H1 (cell line): ENCODE data around the gene NSD2. TPM values are rescaled to one million over a fixed set of nuclear protein-coding genes. Genes with fewer than 3 reads are reported as not detected.

Experiments
- BRCA1 ChIP-seq: IDR thresholded peaks from 2 replicates; pipeline ENCODE4 v1.6.1; 2012; ENCODE audit warnings: low read depth, low read length, improper control_type of control experiment
- CBX8 ChIP-seq: fragments of 300-800, 300-1000 bp; sonication (generic); IDR thresholded peaks from 2 replicates; pipeline ENCODE4 v1.7.1; 2016; ENCODE audit warnings: low read depth, low read length, borderline replicate concordance
- HDAC6 ChIP-seq: IDR thresholded peaks from one replicate; pipeline ENCODE4 v1.7.1; 2012; ENCODE audit warnings: low read depth, mild to moderate bottlenecking, inconsistent platforms, low read length, moderate library complexity
- JUN ChIP-seq: IDR thresholded peaks from 2 replicates; pipeline ENCODE4 v1.6.1; 2011; ENCODE audit warnings: low read depth, mild to moderate bottlenecking, improper control_type of control experiment, low read length
- MAFK ChIP-seq: IDR thresholded peaks from 2 replicates; pipeline ENCODE4 v1.6.1; 2012; ENCODE audit warnings: low read depth, mild to moderate bottlenecking, improper control_type of control experiment, low read length
- TAF7 ChIP-seq: optimal IDR thresholded peaks from 2 replicates; pipeline ENCODE3; 2011; ENCODE audit warnings: low read depth, mild to moderate bottlenecking, inconsistent platforms, low read length, moderate library complexity, borderline replicate concordance
- polyA plus RNA-seq, 7 experiments: library from polyadenylated mRNA; depleted of rRNA in 3 of 7; stranded (reverse) in 5 of 7; unstranded in 2 of 7; fragments of >200 nt in 5 of 7; fragments of 200-250 nt in 2 of 7; gene quantifications; 1 replicate in 5 of 7; 2 replicates in 1 of 7; 4 replicates in 1 of 7; pipeline versions ENCODE4 v1.2.1 to v1.2.3, GENCODE V29; 2011 to 2013; ENCODE audit warnings: missing spikeins in 2 of 7, mixed read lengths in 2 of 7
- total RNA-seq: library from RNA; stranded (reverse); fragmentation: NEBNext Ultra II Directional; extraction: Animal tissue kit (Norgen Biotek cat#: 25700); gene quantifications from 2 replicates; pipeline ENCODE4 v1.2.1, GENCODE V29; 2021
- TF ChIP-seq, protein P1 (sequence below): fragments of 300-600 bp; sonication (generic); IDR thresholded peaks from 2 replicates; pipeline ENCODE4 v1.7.1; 2012; ENCODE audit warnings: low read length, moderate library complexity, mild to moderate bottlenecking, inconsistent platforms; ENCODE audit not compliant: insufficient replicate concordance
- TF ChIP-seq, protein P2 (sequence below): IDR thresholded peaks from 2 replicates; pipeline ENCODE4 v1.6.1; 2012; ENCODE audit warnings: inconsistent platforms
- TF ChIP-seq, protein P3 (sequence below): IDR thresholded peaks from 2 replicates; pipeline ENCODE4 v1.6.1; 2011; ENCODE audit warnings: low read depth, mild to moderate bottlenecking, low read length; ENCODE audit not compliant: insufficient read depth

NSD2 gene
- total and polyA plus RNA-seq, 2 of the 8 experiments (the other 6 are each of a cell fraction or from before 2014, with no cell fraction given), result 26.7 to 129 TPM

DNA sequence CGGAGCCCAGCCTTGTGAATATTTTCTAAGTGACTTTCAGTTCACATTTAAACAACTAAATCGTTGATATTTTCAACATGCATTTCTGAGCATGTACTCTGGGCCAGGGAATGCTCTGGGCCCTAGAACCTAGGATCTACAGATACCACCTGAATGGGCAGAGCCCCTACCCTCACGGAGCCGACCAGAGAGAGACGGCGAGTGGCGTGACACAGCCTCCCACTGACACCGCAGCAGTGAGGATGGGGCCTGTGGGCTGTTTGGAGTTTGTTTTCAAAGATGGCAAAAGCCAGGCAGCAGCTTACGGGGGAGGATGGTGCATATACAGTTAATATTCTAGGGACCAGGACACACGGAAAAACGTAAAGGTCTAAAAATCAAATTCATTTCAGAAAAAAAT lies 119.9 kb downstream of the NSD2 start (continued):
- TF ChIP-seq, protein P1, sequence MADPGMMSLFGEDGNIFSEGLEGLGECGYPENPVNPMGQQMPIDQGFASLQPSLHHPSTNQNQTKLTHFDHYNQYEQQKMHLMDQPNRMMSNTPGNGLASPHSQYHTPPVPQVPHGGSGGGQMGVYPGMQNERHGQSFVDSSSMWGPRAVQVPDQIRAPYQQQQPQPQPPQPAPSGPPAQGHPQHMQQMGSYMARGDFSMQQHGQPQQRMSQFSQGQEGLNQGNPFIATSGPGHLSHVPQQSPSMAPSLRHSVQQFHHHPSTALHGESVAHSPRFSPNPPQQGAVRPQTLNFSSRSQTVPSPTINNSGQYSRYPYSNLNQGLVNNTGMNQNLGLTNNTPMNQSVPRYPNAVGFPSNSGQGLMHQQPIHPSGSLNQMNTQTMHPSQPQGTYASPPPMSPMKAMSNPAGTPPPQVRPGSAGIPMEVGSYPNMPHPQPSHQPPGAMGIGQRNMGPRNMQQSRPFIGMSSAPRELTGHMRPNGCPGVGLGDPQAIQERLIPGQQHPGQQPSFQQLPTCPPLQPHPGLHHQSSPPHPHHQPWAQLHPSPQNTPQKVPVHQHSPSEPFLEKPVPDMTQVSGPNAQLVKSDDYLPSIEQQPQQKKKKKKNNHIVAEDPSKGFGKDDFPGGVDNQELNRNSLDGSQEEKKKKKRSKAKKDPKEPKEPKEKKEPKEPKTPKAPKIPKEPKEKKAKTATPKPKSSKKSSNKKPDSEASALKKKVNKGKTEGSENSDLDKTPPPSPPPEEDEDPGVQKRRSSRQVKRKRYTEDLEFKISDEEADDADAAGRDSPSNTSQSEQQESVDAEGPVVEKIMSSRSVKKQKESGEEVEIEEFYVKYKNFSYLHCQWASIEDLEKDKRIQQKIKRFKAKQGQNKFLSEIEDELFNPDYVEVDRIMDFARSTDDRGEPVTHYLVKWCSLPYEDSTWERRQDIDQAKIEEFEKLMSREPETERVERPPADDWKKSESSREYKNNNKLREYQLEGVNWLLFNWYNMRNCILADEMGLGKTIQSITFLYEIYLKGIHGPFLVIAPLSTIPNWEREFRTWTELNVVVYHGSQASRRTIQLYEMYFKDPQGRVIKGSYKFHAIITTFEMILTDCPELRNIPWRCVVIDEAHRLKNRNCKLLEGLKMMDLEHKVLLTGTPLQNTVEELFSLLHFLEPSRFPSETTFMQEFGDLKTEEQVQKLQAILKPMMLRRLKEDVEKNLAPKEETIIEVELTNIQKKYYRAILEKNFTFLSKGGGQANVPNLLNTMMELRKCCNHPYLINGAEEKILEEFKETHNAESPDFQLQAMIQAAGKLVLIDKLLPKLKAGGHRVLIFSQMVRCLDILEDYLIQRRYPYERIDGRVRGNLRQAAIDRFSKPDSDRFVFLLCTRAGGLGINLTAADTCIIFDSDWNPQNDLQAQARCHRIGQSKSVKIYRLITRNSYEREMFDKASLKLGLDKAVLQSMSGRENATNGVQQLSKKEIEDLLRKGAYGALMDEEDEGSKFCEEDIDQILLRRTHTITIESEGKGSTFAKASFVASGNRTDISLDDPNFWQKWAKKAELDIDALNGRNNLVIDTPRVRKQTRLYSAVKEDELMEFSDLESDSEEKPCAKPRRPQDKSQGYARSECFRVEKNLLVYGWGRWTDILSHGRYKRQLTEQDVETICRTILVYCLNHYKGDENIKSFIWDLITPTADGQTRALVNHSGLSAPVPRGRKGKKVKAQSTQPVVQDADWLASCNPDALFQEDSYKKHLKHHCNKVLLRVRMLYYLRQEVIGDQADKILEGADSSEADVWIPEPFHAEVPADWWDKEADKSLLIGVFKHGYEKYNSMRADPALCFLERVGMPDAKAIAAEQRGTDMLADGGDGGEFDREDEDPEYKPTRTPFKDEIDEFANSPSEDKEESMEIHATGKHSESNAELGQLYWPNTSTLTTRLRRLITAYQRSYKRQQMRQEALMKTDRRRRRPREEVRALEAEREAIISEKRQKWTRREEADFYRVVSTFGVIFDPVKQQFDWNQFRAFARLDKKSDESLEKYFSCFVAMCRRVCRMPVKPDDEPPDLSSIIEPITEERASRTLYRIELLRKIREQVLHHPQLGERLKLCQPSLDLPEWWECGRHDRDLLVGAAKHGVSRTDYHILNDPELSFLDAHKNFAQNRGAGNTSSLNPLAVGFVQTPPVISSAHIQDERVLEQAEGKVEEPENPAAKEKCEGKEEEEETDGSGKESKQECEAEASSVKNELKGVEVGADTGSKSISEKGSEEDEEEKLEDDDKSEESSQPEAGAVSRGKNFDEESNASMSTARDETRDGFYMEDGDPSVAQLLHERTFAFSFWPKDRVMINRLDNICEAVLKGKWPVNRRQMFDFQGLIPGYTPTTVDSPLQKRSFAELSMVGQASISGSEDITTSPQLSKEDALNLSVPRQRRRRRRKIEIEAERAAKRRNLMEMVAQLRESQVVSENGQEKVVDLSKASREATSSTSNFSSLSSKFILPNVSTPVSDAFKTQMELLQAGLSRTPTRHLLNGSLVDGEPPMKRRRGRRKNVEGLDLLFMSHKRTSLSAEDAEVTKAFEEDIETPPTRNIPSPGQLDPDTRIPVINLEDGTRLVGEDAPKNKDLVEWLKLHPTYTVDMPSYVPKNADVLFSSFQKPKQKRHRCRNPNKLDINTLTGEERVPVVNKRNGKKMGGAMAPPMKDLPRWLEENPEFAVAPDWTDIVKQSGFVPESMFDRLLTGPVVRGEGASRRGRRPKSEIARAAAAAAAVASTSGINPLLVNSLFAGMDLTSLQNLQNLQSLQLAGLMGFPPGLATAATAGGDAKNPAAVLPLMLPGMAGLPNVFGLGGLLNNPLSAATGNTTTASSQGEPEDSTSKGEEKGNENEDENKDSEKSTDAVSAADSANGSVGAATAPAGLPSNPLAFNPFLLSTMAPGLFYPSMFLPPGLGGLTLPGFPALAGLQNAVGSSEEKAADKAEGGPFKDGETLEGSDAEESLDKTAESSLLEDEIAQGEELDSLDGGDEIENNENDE, result no peak
- TF ChIP-seq JUN, result no peak
- TF ChIP-seq TAF7, result no peak
- TF ChIP-seq BRCA1, result no peak
- TF ChIP-seq, protein P2, sequence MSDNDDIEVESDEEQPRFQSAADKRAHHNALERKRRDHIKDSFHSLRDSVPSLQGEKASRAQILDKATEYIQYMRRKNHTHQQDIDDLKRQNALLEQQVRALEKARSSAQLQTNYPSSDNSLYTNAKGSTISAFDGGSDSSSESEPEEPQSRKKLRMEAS, result no peak
- TF ChIP-seq MAFK, result no peak
- TF ChIP-seq CBX8, result no peak
- TF ChIP-seq, protein P3, sequence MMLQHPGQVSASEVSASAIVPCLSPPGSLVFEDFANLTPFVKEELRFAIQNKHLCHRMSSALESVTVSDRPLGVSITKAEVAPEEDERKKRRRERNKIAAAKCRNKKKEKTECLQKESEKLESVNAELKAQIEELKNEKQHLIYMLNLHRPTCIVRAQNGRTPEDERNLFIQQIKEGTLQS, result no peak
- no peak for TF ChIP-seq HDAC6
